ENCODE measurements around the gene WDR86.
A peak's percentile ranks its signal among the peaks of the same experiment; 100 is the strongest.

WDR86 gene

DNA sequence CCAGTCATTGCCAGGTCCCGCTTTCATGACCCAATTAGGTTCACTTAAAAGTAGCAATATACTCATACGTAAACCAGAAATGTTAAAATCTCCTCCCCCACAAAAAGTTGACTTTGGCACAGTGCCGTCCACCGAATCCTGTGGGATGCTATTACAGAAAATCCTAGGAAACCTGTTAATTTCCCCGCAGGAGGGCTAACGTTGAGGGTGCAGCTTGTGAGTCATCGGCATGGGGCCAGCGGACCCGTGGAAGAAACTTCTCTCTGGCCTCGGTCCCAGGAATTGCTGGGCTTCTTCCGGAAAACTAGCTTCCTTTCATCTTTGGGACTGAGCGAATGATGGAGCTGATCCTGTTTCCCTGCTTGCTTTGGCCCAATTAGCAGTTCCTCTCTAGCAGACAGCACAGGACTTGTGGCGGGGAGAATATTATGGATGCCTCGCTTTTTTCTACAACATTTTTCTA is 16.6 kb upstream of the WDR86 start (continued):
- TF ChIP-seq, protein P1, sequence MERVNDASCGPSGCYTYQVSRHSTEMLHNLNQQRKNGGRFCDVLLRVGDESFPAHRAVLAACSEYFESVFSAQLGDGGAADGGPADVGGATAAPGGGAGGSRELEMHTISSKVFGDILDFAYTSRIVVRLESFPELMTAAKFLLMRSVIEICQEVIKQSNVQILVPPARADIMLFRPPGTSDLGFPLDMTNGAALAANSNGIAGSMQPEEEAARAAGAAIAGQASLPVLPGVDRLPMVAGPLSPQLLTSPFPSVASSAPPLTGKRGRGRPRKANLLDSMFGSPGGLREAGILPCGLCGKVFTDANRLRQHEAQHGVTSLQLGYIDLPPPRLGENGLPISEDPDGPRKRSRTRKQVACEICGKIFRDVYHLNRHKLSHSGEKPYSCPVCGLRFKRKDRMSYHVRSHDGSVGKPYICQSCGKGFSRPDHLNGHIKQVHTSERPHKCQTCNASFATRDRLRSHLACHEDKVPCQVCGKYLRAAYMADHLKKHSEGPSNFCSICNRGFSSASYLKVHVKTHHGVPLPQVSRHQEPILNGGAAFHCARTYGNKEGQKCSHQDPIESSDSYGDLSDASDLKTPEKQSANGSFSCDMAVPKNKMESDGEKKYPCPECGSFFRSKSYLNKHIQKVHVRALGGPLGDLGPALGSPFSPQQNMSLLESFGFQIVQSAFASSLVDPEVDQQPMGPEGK (CRISPR knock-in tag; IDR thresholded peaks at IDR 0.05; ENCODE audit: borderline replicate concordance) = peak; percentile 90; the same call in 1 of the 2 replicates

DNA sequence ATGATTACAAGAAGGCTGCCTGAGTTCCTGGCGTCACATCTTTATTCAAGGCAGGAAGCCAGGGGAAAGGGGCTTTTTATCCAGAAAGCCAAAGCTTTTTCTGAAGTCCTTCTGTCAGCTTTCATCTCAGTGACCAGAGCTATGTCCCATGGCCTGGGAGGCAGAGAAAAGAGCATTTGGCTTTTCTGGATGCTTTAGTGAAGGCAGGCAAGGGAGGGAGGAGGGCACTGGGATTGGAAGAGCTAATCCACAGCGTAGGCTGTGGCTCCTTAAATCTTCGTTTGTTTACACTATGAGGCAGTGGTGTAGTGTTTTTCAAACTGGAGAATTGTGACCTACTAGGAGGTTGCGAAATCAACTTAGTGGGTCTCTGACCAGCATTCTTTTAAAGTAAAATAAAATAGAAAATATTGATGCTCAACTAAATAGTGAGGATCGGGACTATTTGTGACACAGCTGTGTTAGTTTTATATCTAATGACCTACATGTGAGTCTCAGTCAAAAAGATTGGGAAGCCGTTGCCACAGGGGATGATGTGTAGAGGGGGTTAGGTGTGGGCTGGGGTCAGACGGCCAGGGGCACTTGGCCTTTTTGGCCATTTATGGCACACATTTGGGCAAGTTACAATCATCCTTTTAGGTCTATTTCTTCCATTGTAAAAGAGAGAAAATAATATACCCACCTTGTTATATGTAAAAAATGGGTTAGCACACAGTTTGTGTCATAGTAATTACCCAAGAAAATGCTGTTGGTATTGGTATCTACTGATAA is 16.0 kb upstream of the WDR86 start:
- ATAC-seq = no peak
- TF ChIP-seq, protein P2, sequence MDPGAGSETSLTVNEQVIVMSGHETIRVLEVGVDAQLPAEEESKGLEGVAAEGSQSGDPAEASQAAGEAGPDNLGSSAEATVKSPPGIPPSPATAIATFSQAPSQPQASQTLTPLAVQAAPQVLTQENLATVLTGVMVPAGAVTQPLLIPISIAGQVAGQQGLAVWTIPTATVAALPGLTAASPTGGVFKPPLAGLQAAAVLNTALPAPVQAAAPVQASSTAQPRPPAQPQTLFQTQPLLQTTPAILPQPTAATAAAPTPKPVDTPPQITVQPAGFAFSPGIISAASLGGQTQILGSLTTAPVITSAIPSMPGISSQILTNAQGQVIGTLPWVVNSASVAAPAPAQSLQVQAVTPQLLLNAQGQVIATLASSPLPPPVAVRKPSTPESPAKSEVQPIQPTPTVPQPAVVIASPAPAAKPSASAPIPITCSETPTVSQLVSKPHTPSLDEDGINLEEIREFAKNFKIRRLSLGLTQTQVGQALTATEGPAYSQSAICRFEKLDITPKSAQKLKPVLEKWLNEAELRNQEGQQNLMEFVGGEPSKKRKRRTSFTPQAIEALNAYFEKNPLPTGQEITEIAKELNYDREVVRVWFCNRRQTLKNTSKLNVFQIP (CRISPR knock-in tag; IDR thresholded peaks at IDR 0.05; ENCODE audit: borderline replicate concordance, low read depth) = no peak
- TF ChIP-seq CSDC2 (CRISPR knock-in tag; IDR thresholded peaks at IDR 0.05) = 0 out of 2 replicates have a peak, but pooled peaks have one; percentile 22
- TF ChIP-seq GLIS3 (CRISPR knock-in tag; IDR thresholded peaks at IDR 0.05) = 0 out of 2 replicates have a peak, but pooled peaks have one; percentile 48
- TF ChIP-seq, protein P1 (CRISPR knock-in tag; IDR thresholded peaks at IDR 0.05; ENCODE audit: borderline replicate concordance) = no peak
- TF ChIP-seq, protein P3, sequence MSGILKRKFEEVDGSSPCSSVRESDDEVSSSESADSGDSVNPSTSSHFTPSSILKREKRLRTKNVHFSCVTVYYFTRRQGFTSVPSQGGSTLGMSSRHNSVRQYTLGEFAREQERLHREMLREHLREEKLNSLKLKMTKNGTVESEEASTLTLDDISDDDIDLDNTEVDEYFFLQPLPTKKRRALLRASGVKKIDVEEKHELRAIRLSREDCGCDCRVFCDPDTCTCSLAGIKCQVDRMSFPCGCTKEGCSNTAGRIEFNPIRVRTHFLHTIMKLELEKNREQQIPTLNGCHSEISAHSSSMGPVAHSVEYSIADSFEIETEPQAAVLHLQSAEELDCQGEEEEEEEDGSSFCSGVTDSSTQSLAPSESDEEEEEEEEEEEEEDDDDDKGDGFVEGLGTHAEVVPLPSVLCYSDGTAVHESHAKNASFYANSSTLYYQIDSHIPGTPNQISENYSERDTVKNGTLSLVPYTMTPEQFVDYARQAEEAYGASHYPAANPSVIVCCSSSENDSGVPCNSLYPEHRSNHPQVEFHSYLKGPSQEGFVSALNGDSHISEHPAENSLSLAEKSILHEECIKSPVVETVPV (CRISPR knock-in tag; IDR thresholded peaks at IDR 0.05) = no peak
- TF ChIP-seq PPARA (CRISPR knock-in tag; IDR thresholded peaks at IDR 0.05; ENCODE audit: borderline replicate concordance) = no peak
- no peak for TF ChIP-seq ZNF70 (CRISPR knock-in tag; IDR thresholded peaks at IDR 0.05)
- TF ChIP-seq ZNF565 (CRISPR knock-in tag; conservative IDR thresholded peaks at IDR 0.05; ENCODE audit: low read depth) = no peak
- no peak for TF ChIP-seq TOX (CRISPR knock-in tag; IDR thresholded peaks at IDR 0.05; ENCODE audit: borderline replicate concordance)

DNA sequence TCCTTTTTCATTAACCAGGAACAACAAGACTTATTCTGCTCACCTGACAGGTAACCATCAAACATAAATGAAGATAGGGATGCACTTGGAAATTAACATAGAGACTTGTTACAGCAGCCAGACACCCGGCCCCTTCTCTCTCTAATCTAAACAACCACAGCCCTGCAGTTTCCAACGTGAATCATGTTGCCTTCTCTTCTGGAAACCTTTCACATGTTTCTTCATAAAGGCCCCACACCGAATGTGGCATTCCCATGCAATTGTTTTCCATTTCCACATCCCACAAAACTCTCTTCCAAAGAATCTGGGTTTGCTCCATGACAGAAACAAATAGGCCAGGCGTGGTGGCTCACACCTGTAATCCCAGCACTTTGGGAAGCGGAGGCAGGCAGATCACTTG is 15.0 kb upstream of the WDR86 start:
- TF ChIP-seq OSR1 (CRISPR knock-in tag; IDR thresholded peaks at IDR 0.05) (no peak), CSDC2 (CRISPR knock-in tag; IDR thresholded peaks at IDR 0.05) (no peak), PPARA (CRISPR knock-in tag; IDR thresholded peaks at IDR 0.05; ENCODE audit: borderline replicate concordance) (no peak), RARB (CRISPR knock-in tag; IDR thresholded peaks at IDR 0.05) (no peak), TCF4 (CRISPR knock-in tag; IDR thresholded peaks at IDR 0.05; ENCODE audit: borderline replicate concordance) (no peak), ARNTL (CRISPR knock-in tag; IDR thresholded peaks at IDR 0.05; ENCODE audit: borderline replicate concordance, low read depth) (no peak), TSHZ2 (CRISPR knock-in tag; IDR thresholded peaks at IDR 0.05) (no peak), GLIS3 (CRISPR knock-in tag; IDR thresholded peaks at IDR 0.05) (no peak), ZNF70 (CRISPR knock-in tag; IDR thresholded peaks at IDR 0.05) (no peak), ISL1 (CRISPR knock-in tag; IDR thresholded peaks at IDR 0.05) (no peak), ZFP3 (CRISPR knock-in tag; IDR thresholded peaks at IDR 0.05) (no peak), BACH2 (CRISPR knock-in tag; IDR thresholded peaks at IDR 0.05; ENCODE audit: borderline replicate concordance) (no peak), SNAI2 (CRISPR knock-in tag; IDR thresholded peaks at IDR 0.05) (no peak), ZNF565 (CRISPR knock-in tag; conservative IDR thresholded peaks at IDR 0.05; ENCODE audit: low read depth) (no peak), ESRRG (CRISPR knock-in tag; IDR thresholded peaks at IDR 0.05) (no peak), ZC3H10 (CRISPR knock-in tag; IDR thresholded peaks at IDR 0.05) (no peak)
- TF ChIP-seq, protein P3 (CRISPR knock-in tag; IDR thresholded peaks at IDR 0.05) = no peak
- TF ChIP-seq, protein P2 (CRISPR knock-in tag; IDR thresholded peaks at IDR 0.05; ENCODE audit: borderline replicate concordance, low read depth) = no peak
- no peak for ATAC-seq

Data from SK-N-SH treated with all-trans-retinoic acid at 6 μM for 48 hours (cell line).